NCI-H2196 treated with DMSO at 0.1 percent for 48 hours (cell line): Measurements from ENCODE around the gene PRPSAP2.
"Not testable (repeated sequence)": the region's sequence is repeated elsewhere in the genome, so short reads cannot be mapped to it uniquely, and the experiment has no call there.

ENCODE experiments used
- DNase-seq: peaks from one replicate; lab custom pipeline; 2025; ENCODE audit not compliant: unreplicated experiment; lab: John Stamatoyannopoulos, UW

PRPSAP2 gene

DNA sequence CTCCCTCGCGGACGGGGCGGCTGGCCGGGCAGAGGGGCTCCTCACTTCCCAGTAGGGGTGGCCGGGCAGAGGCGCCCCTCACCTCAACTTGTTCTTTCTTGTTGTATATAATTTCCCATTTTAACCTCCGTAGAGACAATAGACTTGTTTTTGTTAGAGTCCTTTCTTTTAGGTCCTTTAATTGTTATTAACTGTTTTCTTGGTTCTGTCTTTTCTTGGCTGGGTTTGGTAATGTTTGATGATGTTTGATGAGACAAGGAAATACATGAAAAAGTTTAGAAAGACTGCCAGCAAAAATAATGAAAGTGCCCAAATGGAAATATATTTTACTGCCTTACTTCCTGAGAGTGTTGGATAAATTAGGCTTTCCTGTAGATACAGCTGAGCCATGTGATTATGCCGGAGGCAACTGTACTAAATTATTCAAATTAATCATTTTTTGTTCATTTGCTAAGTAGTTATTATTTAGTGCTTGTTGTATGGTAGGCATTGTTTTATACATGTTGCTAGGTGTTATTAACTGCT lies 30.9 kb downstream of the PRPSAP2 start:
- DNase-seq, result no peak

- no peak for DNase-seq
Measured at GRCh38 chr17:18889658-18890057, 31.7 kb downstream of the PRPSAP2 start.

DNA sequence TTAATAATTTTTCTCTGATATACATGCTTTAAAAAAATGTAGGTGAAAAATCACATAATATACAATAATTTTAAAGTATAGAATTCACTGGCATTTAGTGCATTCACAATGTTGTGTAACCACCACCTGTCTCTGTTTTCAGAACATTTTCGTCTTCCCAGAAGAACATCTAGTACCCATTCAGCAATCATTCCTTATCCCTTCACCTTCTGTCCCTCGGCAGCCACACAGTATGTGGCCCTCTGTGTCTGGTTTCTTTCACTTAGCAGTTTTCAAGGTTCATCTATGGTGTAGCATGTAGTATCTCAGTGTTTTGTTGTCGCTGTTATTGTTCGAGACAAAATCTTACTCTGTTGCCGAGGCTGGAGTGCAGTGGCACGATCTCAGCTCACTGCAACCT lies 33.6 kb downstream of the PRPSAP2 start:
- no peak for DNase-seq

DNA sequence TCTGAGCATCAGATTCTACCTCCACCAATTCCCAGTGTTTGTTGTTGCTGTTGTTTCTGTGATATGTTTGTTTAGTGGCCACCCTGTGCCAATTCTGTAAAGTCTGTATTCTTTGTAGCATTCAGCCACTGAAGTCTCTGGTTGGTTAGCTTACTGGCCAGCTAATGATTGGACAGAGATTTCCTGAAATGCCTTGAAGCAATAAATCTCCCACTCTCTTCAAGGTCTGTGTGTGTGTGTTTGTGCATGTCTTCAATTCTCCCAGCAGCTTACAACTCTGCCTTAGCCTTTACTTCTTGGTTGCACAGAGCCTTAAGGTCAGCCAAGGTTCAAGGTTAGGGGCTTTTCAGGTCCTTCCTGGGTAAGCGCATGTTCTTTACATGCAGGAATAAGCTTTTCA lies 38.2 kb downstream of the PRPSAP2 start:
- no peak for DNase-seq

- DNase-seq, result no peak
Measured at GRCh38 chr17:18896947-18897346, 39.0 kb downstream of the PRPSAP2 start.

DNA sequence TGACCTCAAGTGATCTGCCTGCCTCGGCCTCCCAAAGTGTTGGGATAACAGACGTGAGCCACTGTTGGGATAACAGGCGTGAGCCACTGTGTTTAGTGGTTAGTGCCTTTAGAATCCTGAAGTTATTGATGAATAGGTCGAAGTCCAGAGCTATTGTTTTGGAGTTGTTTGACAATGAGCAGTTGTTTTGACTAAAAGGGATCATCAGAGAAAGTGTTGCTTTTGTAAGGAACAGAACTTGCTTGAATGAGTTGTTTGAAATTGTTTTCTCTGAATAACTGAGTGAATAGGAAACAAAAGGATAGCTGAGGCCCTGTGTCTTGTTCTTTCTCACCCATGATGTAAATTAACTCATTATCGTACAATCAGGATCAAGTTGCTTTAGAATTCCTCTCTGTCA lies 46.6 kb downstream of the PRPSAP2 start:
- no peak for DNase-seq

DNA sequence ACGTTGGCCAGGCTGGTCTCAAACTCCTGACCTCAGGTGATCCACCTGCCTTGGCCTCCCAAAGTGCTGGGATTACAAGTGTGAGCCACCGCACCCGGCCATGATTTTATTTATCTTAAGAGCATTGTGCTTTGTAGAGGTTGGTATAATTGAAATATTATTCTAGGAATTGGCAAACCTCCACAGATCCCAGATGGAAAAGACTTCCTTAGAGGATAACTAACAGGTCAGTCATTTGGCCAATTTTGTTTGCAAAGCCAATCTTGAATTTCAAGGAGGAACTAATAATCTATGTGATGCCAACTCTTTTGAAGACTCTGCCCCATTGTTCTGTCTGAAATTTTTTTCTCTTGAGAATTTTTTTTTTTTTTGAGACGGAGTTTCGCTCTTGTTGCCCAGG lies 47.3 kb downstream of the PRPSAP2 start:
- DNase-seq, result no peak

GRCh38 chr17:18910326-18910725 lies 52.4 kb downstream of the PRPSAP2 start:
- DNase-seq, result no peak

- no peak for DNase-seq
Measured at GRCh38 chr17:18910881-18911280, 53.0 kb downstream of the PRPSAP2 start.

GRCh38 chr17:18916816-18917500 lies 59.0 kb downstream of the PRPSAP2 start:
- DNase-seq, result no peak

- no peak for DNase-seq
Measured at GRCh38 chr17:18917506-18918032, 59.6 kb downstream of the PRPSAP2 start.

DNA sequence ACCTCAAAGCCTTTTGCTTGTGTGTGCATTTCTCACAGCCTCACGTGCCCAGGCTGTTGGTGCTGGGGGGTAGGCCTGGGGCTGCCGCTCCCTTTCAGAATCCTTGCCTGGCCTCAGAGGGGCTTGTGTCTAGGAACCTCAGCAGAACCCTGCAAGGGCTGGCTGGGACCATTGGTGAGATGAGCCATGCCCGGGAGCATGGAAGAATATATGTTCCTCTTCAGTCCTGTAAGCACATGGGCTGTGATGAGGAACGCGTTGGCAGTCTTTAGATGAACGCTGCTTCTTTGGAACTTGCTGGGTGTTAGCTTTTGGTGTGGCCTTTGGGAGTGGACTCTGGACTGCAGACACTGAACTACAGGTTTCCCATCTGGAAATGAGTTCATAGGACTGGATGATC lies 62.0 kb downstream of the PRPSAP2 start:
- DNase-seq, result no peak

- no peak for DNase-seq
Measured at GRCh38 chr17:18920911-18921441, 63.0 kb downstream of the PRPSAP2 start.

- no peak for DNase-seq
Measured at GRCh38 chr17:18921485-18921884, 63.6 kb downstream of the PRPSAP2 start.

DNA sequence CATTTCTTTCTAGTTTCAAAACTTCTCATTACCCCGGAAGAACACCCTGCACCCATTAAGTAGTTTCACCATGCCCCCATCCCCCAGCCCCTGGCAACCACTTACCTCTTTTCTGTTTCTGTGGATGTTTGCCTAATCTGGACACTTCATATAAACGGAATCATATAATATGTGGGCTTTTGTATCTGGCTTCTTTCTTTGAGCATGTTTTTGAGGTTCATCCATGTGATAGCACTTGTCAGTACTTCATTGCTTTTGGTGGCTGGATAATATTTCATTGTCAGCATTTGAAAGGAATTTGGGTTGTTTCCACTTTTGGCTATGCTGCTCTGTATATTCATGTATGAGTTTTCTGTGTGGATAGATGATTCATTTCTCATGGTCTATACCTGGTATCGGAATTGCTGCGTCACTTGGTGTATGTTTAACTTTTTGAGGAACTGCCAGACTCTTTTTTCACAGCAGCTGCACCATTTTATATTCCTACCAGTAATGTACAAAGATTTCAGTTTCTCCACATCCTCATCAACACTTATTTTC lies 64.1 kb downstream of the PRPSAP2 start:
- DNase-seq, result no peak

DNA sequence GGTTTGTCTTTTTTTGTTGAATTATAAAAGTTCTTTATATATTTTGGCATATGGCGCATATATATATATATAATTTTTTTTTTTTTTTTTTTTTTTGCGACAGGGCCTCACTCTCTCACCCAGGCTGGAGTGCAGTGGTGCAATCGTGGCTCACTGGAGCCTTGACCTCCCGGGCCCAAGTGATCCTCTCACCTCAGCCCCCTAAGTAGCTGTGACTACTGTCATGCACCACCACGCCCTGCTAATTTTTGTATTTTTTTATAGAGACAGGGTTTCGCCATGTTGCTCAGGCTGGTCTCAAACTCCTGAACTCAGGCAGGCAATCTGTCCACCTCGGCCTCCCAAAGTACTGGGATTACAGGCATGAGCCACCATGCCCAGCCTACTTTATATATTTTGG lies 64.7 kb downstream of the PRPSAP2 start:
- not testable (repeated sequence) for DNase-seq

GRCh38 chr17:18925187-18925586 lies 67.3 kb downstream of the PRPSAP2 start:
- DNase-seq, result no peak

- DNase-seq, result no peak
Measured at GRCh38 chr17:18928628-18929125, 70.7 kb downstream of the PRPSAP2 start.

GRCh38 chr17:18932360-18933055 lies 74.6 kb downstream of the PRPSAP2 start:
- no peak for DNase-seq

DNA sequence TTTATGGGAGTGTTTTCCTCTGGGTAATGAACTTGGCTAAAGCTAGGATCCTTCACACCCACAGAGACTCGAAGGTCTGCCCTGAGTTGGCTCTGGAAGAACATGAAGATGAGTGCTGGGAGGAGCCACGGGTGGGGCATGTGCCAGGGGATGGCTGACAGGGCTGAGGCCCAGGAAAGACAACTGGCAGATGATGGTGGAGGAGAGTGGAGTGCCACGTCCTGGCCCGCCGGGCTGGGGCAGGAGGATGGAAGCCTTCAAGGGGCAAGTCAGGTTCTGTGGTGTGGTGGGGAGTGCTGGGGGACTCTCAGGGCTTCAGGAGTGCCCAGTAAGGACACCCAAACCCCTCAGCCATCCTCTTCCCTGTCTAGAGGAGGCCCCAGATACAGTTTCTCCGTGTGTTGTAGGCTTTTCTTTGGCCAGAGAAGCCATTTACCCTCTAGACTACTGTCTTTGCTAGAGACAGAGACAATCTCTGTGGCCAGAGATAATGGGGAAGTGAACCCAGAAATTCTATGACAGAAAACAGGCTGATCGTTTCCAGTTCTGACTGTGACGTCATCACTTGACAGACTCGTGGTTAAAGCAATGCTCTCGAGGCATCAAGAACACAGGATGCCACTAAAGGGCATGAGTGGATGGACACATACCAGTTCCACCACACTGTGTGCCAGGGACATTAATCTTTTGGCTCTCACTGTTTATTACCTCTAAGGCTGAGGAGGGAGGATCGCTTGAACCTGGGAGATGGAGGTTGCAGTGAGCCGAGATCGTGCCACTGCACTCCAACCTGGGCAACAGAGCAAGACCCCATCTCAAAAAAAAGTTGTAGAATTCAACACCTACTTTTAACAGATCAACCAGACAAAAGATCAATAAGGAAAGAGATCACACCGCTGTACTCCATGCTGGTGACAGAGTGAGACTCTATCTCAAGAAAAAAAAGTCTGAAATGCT lies 75.4 kb downstream of the PRPSAP2 start:
- no peak for DNase-seq
